Stimulated activated CD4-positive, alpha-beta T cell treated with anti-CD3 and anti-CD28 coated beads, Interleukin-4, amount 100 ng/mL, for 24 hours (primary cell): ENCODE results near the gene SLC25A45.
"Not testable (repeated sequence)": the region's sequence is repeated elsewhere in the genome, so short reads cannot be mapped to it uniquely, and the experiment has no call there.

Source experiments
- DNase-seq: peaks from one replicate; pipeline ENCODE4 v3.0.0-alpha.2; 2020

The SLC25A45 gene

GRCh38 chr11:65355776-65356393, 26.6 kb downstream of the SLC25A45 start:
- no peak for DNase-seq

- DNase-seq: peak; percentile 50
Measured at GRCh38 chr11:65355013-65355775, 27.3 kb downstream of the SLC25A45 start.

DNA sequence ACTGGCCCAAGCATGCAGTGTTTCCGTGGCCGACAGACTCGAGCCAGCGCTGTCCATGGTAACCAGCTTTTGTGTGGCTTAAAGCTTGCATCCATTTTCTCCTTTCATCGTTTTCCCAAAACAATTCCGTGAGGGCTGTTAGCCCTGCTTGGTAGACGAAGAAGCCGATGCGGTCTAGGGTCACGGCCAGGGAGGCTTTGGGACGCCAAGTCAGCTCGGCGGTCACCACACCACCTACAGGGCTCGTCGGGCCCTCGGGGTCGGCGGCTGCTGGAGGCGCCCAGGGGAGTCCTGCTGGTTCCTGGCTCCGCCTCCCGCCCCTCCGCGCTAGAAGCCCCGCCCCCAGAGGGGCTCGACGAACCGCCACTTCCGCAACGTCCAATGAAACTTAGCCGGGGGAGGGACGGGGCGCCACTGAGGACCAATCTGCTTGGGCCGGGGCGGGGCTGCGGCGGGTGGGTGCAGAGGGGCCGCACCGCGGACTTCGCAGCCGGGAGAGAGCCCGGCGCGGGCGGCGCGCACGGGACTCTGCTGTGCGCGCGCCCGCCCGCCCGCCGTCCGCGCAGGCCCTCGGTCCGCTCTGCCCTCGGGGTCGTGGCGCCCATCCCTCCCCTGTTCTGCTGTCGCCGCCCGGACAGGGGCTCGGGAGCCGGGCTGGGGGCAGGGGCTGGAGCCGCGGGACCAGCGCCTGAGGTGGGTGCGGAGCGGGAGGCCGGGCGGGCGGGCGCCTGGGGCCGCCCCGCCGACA, 28.0 kb downstream of the SLC25A45 start, which contains the start of gene TIGD3:
TIGD3 (plus strand) TSS at position 487 of the 748 bp plus-strand sequence. CDS start 1,058 bp downstream, outside the sequence.
- DNase-seq: peak; percentile 97

DNA sequence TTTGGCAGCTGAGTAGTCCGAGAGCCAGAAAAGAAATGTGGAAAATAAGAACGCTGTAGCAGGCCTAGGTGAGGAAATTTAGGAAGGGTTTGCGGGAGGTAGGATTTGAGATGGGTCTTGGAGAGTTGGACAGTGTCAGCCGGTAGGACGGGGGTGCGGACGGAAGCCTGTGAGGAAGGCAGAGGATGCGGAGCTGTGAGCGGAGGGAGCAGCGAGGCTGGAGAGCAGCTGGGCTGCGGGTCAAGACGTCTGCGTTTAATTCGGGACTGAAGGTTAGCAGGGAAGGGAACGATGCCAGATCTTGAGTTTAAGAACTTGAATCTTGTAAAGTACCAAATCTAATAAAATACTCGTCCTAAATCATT, 28.6 kb downstream of the SLC25A45 start:
- DNase-seq: no peak

- no peak for DNase-seq
Measured at GRCh38 chr11:65353376-65353775, 29.1 kb downstream of the SLC25A45 start.

GRCh38 chr11:65352783-65353182, 29.7 kb downstream of the SLC25A45 start:
- no peak for DNase-seq

DNA sequence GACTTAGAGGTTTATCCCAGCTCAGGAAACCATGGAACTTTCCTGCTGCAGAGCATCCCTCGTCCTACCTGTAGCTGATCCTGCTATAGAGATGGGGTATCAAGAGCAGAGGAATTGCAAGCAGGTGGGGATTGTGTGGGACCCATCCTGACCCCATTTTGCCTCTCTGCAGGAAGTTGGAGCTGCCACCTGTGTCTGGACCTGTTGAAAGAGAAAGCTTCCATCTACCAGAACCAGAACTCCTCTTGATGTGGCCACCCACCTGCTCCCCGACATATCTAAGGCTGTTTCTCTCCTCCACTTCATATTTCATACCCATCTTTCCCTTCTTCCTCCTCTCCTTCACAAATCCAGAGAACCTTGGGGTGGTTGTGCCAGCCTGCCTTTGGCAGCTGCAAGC, 30.9 kb downstream of the SLC25A45 start:
- DNase-seq: no peak

GRCh38 chr11:65341856-65342255, 40.6 kb downstream of the SLC25A45 start:
- no peak for DNase-seq

- DNase-seq: no peak
Measured at GRCh38 chr11:65340226-65340625, 42.2 kb downstream of the SLC25A45 start.

GRCh38 chr11:65338676-65339075, 43.8 kb downstream of the SLC25A45 start:
- no peak for DNase-seq

GRCh38 chr11:65334696-65335295, 47.6 kb downstream of the SLC25A45 start:
- DNase-seq: no peak

DNA sequence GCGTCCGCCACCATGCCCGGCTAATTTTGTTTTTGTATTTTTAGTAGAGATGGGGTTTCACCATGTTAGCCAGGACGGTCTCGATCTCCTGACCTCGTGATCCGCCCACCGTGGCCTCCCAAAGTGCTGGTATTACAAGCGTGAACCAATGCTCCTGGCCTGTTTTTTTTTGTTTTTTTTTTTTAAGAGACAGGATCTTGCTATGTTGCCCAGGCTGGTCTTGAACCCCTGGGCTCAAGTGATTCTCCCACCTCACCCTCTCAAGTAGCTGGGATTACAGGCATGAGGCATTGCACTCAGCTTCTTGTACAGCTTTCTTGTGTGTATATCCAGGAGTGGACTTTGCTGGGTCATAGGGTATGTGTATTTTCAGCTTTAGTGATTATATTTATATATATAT, 49.9 kb downstream of the SLC25A45 start:
- not testable (repeated sequence) for DNase-seq

- DNase-seq: no peak
Measured at GRCh38 chr11:65330544-65330943, 51.9 kb downstream of the SLC25A45 start.

DNA sequence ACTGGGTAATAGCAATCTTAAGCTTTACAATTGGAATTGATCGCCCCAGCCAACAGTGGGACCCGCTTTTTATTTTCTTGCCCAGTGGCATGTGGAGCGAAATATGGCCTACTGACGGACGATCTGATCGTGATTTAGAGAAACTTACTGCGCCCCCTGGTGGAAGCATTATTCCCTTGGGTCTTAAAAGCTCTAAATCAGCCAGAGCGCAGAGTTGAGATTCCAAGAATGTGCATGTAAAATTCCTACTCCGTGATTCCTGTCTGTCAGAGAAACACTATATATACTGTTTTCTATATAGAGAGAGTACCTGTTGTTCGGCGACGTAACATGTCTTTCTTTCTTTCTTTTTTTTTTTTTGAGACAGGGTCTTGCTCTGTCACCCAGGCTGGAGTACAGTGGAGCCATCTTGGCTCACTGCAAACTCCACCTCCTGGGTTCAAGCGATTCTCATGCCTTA, 52.5 kb downstream of the SLC25A45 start:
- DNase-seq: peak; percentile 92

- DNase-seq: no peak
Measured at GRCh38 chr11:65329478-65329877, 53.0 kb downstream of the SLC25A45 start.

- no peak for DNase-seq
Measured at GRCh38 chr11:65327021-65327420, 55.4 kb downstream of the SLC25A45 start.

GRCh38 chr11:65325435-65325834, 57.0 kb downstream of the SLC25A45 start:
- no peak for DNase-seq
